A673 (cell line): ENCODE results near the gene BCLAF1. TPM values are rescaled to one million over a fixed set of nuclear protein-coding genes. Genes with fewer than 3 reads are reported as not detected.

Experiments used
- BruUV-seq: library from RNA; stranded (reverse); fragments of 400-500 nt; replicated peaks from 2 replicates; lab custom pipeline; 2021; lab: Mats Ljungman, UMichigan
- CTCF ChIA-PET: fragments of 300-600 bp; sonication (Branson Sonifier 250); formaldehyde crosslinking; loops from one replicate; lab custom pipeline; 2022; ENCODE audit warnings: antibody characterized with exemption; lab: Charles Lee
- POLR2A ChIA-PET: fragments of 300-600 bp; sonication (Branson Sonifier 250); formaldehyde crosslinking; loops from one replicate; lab custom pipeline; 2022; ENCODE audit warnings: antibody characterized with exemption; ENCODE audit not compliant: low non-redundant PET; lab: Charles Lee
- DNase-seq: peaks from one replicate; pipeline ENCODE4 v3.0.0-alpha.2; 2015; ENCODE audit warnings: low spot score
- H3K27ac ChIP-seq: fragments of 200-600 bp; sonication (generic); 2 replicates; pipeline ENCODE4 v1.5.1; 2016; ENCODE audit warnings: mixed run types, low read depth, mild to moderate bottlenecking, mixed read lengths, antibody characterized with exemption, low read length; ENCODE audit not compliant: poor library complexity, severe bottlenecking
- H3K27me3 ChIP-seq: fragments of 200-600 bp; sonication (generic); replicated peaks from 2 replicates; pipeline ENCODE4 v1.6.1; 2017; ENCODE audit warnings: mixed run types, low read depth, mild to moderate bottlenecking, mixed read lengths, antibody characterized with exemption, low read length; ENCODE audit not compliant: insufficient read depth, poor library complexity
- H3K36me3 ChIP-seq: fragments of 200-600 bp; sonication (generic); 2 replicates; pipeline ENCODE4 v1.6.1; 2016; ENCODE audit warnings: mixed run types, mild to moderate bottlenecking, mixed read lengths, antibody characterized with exemption, low read length; ENCODE audit not compliant: insufficient read depth, poor library complexity, severe bottlenecking
- H3K4me1 ChIP-seq: fragments of 200-600 bp; sonication (generic); 2 replicates; pipeline ENCODE4 v1.6.1; 2017; ENCODE audit warnings: mixed run types, mild to moderate bottlenecking, mixed read lengths, antibody characterized with exemption, low read length; ENCODE audit not compliant: insufficient read depth, poor library complexity, severe bottlenecking
- H3K4me3 ChIP-seq: fragments of 200-600 bp; sonication (generic); 2 replicates; pipeline ENCODE4 v1.5.1; 2016; ENCODE audit warnings: low read depth, mixed run types, mild to moderate bottlenecking, mixed read lengths, low read length; ENCODE audit not compliant: poor library complexity, severe bottlenecking
- H3K9me3 ChIP-seq: fragments of 200-600 bp; sonication (generic); 2 replicates; pipeline ENCODE4 v1.6.1; 2016; ENCODE audit warnings: mixed run types, low read depth, mild to moderate bottlenecking, mixed read lengths, antibody characterized with exemption, low read length; ENCODE audit not compliant: poor library complexity, severe bottlenecking
- EZH2 ChIP-seq: fragments of 200-600 bp; sonication (generic); IDR thresholded peaks from 2 replicates; pipeline ENCODE4 v1.6.1; 2017; ENCODE audit warnings: borderline replicate concordance, low read depth, mild to moderate bottlenecking, mixed read lengths, antibody characterized with exemption, low read length; ENCODE audit not compliant: poor library complexity, severe bottlenecking
- intact Hi-C: fragments of 100-400 bp; cut with micrococcal nuclease; formaldehyde crosslinking; loops from one replicate; pipeline ENCODE4 v1.10.0; 2022; ENCODE audit not compliant: unreplicated experiment
- total RNA-seq: library from RNA; stranded (reverse); gene quantifications from 2 replicates; pipeline ENCODE4 v1.2.3, GENCODE V29; 2021
- TF ChIP-seq, protein P1 (sequence below): fragments of 300-800, 200-600 bp; sonication (generic); conservative IDR thresholded peaks from 2 replicates; pipeline ENCODE4 v1.5.1; 2017; ENCODE audit warnings: low read depth, mild to moderate bottlenecking, antibody characterized with exemption, low read length, moderate library complexity, mixed read lengths

BCLAF1 gene
- total RNA-seq, 1 experiment from 2014 or later: 284 TPM

DNA sequence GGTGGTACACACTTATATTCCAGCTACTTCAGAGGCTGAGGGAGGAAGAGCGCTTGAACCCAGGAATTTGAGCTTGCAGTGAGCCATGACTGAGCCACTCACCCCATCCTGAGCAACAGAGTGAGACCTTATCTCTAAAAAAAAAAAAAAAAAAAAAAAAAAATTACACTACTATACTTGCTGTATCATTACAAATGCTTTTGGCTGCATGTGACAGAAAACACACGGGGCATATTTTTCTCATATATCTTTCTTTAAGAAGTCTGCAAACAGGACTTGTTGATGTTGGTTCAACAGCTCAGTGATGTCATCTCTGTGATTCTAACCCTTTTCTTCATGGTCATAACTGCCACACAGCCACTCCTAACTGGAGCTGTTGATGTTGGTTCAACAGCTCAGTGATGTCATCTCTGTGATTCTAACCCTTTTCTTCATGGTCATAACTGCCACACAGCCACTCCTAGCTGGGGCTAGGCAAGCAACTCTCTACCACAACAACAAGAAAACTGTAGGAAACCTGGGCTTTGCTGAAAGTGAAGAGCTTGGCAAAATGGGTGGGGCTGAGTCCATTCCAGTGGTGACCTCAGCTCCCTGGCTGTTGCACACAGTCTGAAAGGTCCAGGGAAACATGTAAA lies 59.3 kb downstream of the BCLAF1 start:
- Histone ChIP-seq H3K27ac (no peak overlapping the region), H3K4me3 (no peak overlapping the region), H3K4me1 (peaks cover 4% of the 10 kb centered on the region), H3K27me3 (no peaks in the 10 kb centered on the region), H3K9me3 (no peaks in the 10 kb centered on the region), H3K36me3 (no peaks in the 10 kb centered on the region)
- ChIA-PET CTCF (no interaction called here), POLR2A (no interaction called here)
- no peak for DNase-seq
- no TSS peak for BruUV-seq
- intact Hi-C loops: no loop called here
- no peak for TF ChIP-seq EZH2
- TF ChIP-seq, protein P1, sequence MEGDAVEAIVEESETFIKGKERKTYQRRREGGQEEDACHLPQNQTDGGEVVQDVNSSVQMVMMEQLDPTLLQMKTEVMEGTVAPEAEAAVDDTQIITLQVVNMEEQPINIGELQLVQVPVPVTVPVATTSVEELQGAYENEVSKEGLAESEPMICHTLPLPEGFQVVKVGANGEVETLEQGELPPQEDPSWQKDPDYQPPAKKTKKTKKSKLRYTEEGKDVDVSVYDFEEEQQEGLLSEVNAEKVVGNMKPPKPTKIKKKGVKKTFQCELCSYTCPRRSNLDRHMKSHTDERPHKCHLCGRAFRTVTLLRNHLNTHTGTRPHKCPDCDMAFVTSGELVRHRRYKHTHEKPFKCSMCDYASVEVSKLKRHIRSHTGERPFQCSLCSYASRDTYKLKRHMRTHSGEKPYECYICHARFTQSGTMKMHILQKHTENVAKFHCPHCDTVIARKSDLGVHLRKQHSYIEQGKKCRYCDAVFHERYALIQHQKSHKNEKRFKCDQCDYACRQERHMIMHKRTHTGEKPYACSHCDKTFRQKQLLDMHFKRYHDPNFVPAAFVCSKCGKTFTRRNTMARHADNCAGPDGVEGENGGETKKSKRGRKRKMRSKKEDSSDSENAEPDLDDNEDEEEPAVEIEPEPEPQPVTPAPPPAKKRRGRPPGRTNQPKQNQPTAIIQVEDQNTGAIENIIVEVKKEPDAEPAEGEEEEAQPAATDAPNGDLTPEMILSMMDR: no peak

- H3K9me3 ChIP-seq: no peaks in the 10 kb centered on the region
- no peak for DNase-seq
- BruUV-seq: no TSS peak
- H3K4me1 ChIP-seq: peaks cover 4% of the 10 kb centered on the region
- no peak overlapping the region for H3K27ac ChIP-seq
- no peaks in the 10 kb centered on the region for H3K36me3 ChIP-seq
- no peak for TF ChIP-seq EZH2
- TF ChIP-seq, protein P1: no peak
- H3K4me3 ChIP-seq: no peak overlapping the region
- intact Hi-C loops: loop anchor here (5.0 to 10.0 kb wide), 3 partner anchors 197 to 777 kb away; no protein-coding TSS in a partner anchor
- no peaks in the 10 kb centered on the region for H3K27me3 ChIP-seq
- ChIA-PET CTCF (no interaction called here), POLR2A (no interaction called here)
Observed at GRCh38 chr6:136228814-136229213, 60.8 kb downstream of the BCLAF1 start.

- peaks cover 4% of the 10 kb centered on the region for H3K4me1 ChIP-seq
- no peaks in the 10 kb centered on the region for H3K9me3 ChIP-seq
- H3K27me3 ChIP-seq: no peaks in the 10 kb centered on the region
- intact Hi-C loops: loop anchor here (1.0 to 10.0 kb wide), 7 partner anchors 195 to 775 kb away; no protein-coding TSS in a partner anchor
- TF ChIP-seq EZH2: no peak
- TF ChIP-seq, protein P1: no peak
- DNase-seq: no peak
- ChIA-PET CTCF (interaction anchor here (0.8 to 1.1 kb wide), 3 partner anchors 195 to 691 kb away, joined by 3 to 4 read pairs (median 3); no protein-coding TSS in a partner anchor), POLR2A (no interaction called here)
- no peak overlapping the region for H3K4me3 ChIP-seq
- BruUV-seq: no TSS peak
- no peaks in the 10 kb centered on the region for H3K36me3 ChIP-seq
- H3K27ac ChIP-seq: no peak overlapping the region
Observed at GRCh38 chr6:136226674-136227377, 62.8 kb downstream of the BCLAF1 start.
